Activated CD8-positive, alpha-beta T cell treated with anti-CD3 and anti-CD28 coated beads for 36 hours (primary cell): ENCODE measurements around the gene ERGIC1. TPM values are rescaled to one million over a fixed set of nuclear protein-coding genes. Genes with fewer than 3 reads are reported as not detected.

ENCODE experiments used
- ATAC-seq: fragments of 200-7000 bp; cut with Tn5 transposase; one replicate; pipeline ENCODE4 v1.10.0; 2021; ENCODE audit warnings: mild to moderate bottlenecking, moderate library complexity
- CTCF ChIA-PET: fragments of 350-600 bp; sonication (Branson Sonifier 250); formaldehyde crosslinking; loops from one replicate; lab custom pipeline; 2021; ENCODE audit warnings: antibody characterized with exemption; lab: Charles Lee
- POLR2A ChIA-PET: fragments of 350-600 bp; sonication (Branson Sonifier 250); formaldehyde crosslinking; loops from one replicate; lab custom pipeline; 2021; ENCODE audit warnings: antibody characterized with exemption; lab: Charles Lee
- DNase-seq: peaks from one replicate; pipeline ENCODE4 v3.0.0-alpha.2; 2020
- H3K27ac Mint-ChIP-seq: one replicate; pipeline ENCODE4 v1.8.0; 2021; ENCODE audit warnings: mild to moderate bottlenecking, mixed read lengths
- H3K27me3 Mint-ChIP-seq: one replicate; pipeline ENCODE4 v1.8.0; 2021; ENCODE audit warnings: mixed read lengths
- H3K36me3 Mint-ChIP-seq: one replicate; pipeline ENCODE4 v1.8.0; 2021; ENCODE audit warnings: low read depth, mixed read lengths
- H3K4me1 Mint-ChIP-seq: one replicate; pipeline ENCODE4 v1.8.0; 2021; ENCODE audit warnings: low read depth, mixed read lengths
- H3K4me3 Mint-ChIP-seq: one replicate; pipeline ENCODE4 v1.8.0; 2021; ENCODE audit warnings: mild to moderate bottlenecking, moderate library complexity, mixed read lengths
- H3K9me3 Mint-ChIP-seq: one replicate; pipeline ENCODE4 v1.8.0; 2021; ENCODE audit warnings: mixed read lengths
- intact Hi-C: fragments of 100-400 bp; cut with micrococcal nuclease; formaldehyde crosslinking; loops from one replicate; pipeline ENCODE4 v1.10.0; 2022
- total RNA-seq, 2 experiments: library from RNA; stranded (reverse); gene quantifications; one replicate each; pipeline ENCODE4 v1.2.3, GENCODE V29; 2021
- TF ChIP-seq, protein P1 (sequence below): fragments of 200-600 bp; IDR thresholded peaks from one replicate; pipeline ENCODE4 v1.8.0; 2022; ENCODE audit warnings: antibody characterized with exemption, mild to moderate bottlenecking

Gene ERGIC1
- total RNA-seq, 2 experiments from 2014 or later: 56.1 to 57.0 TPM

DNA sequence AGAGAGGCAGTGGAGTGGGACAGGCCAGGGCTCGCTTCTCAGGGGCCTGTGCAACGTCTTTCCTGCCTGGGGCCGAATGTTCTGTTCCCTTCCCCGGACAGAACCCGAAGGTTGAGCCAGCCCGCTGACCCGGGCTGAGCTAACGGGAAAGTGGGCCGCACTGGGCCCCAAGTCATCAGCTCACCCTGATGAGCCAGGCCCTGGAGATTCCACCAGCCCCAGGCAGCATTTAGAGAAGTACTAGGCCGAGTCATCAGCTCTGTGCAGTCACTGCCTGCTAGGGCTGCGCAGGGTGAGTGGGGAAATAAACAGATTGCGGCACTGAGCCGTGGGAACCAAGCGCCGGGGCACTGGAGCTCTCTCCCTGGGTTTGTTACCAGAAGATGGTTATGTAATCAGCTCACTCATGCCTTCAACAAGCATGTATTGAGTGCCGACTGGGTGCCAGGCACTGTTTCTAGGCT lies 33.9 kb upstream of the ERGIC1 start:
- POLR2A ChIA-PET: interaction anchor here (0.9 kb wide), 1 partner anchor 1407 kb away, joined by 3 read pairs; no protein-coding TSS in a partner anchor
- H3K4me1 Mint-ChIP-seq: peaks cover 7% of the 10 kb centered on the region
- intact Hi-C loops: no loop called here
- no peak for ATAC-seq
- H3K36me3 Mint-ChIP-seq: no peaks in the 10 kb centered on the region
- no peaks in the 10 kb centered on the region for H3K27me3 Mint-ChIP-seq
- H3K27ac Mint-ChIP-seq: no peak overlapping the region
- CTCF ChIA-PET: interaction anchor here (0.5 to 2.3 kb wide), 2 partner anchors 28 to 276 kb away, joined by 3 to 5 read pairs; no protein-coding TSS in a partner anchor
- no peak for DNase-seq
- H3K4me3 Mint-ChIP-seq: no peak overlapping the region
- TF ChIP-seq, protein P1, sequence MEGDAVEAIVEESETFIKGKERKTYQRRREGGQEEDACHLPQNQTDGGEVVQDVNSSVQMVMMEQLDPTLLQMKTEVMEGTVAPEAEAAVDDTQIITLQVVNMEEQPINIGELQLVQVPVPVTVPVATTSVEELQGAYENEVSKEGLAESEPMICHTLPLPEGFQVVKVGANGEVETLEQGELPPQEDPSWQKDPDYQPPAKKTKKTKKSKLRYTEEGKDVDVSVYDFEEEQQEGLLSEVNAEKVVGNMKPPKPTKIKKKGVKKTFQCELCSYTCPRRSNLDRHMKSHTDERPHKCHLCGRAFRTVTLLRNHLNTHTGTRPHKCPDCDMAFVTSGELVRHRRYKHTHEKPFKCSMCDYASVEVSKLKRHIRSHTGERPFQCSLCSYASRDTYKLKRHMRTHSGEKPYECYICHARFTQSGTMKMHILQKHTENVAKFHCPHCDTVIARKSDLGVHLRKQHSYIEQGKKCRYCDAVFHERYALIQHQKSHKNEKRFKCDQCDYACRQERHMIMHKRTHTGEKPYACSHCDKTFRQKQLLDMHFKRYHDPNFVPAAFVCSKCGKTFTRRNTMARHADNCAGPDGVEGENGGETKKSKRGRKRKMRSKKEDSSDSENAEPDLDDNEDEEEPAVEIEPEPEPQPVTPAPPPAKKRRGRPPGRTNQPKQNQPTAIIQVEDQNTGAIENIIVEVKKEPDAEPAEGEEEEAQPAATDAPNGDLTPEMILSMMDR: no peak
- H3K9me3 Mint-ChIP-seq: no peaks in the 10 kb centered on the region

DNA sequence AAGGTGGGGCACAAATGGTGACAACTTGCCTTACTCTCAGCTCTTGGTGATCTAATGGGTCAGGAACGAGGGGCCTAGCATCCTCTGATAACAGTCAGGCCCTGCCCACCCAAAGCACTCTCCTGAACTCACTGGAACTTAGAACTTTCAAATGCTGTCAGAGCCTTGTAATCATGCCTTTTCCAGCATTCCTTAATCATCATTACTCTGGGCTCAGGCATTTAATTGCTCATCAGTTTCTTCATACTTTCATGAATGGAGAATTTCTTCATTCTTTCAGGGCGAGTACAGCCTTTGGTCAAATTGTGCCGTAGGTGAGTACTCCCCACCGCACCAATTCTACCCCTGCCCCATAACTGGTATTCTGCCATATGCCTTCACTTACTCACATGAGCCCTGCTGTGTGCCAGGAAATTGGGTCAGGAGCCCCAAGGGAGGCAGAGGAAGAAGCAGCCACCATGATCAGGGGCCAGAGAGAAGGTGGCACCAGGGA lies 32.8 kb upstream of the ERGIC1 start:
- Mint-ChIP-seq H3K9me3 (no peaks in the 10 kb centered on the region), H3K27me3 (no peaks in the 10 kb centered on the region), H3K27ac (no peak overlapping the region), H3K4me3 (no peak overlapping the region), H3K36me3 (no peaks in the 10 kb centered on the region), H3K4me1 (peaks cover 7% of the 10 kb centered on the region)
- ChIA-PET POLR2A (no interaction called here), CTCF (no interaction called here)
- TF ChIP-seq, protein P1: no peak
- no peak for ATAC-seq
- no peak for DNase-seq
- intact Hi-C loops: no loop called here

DNA sequence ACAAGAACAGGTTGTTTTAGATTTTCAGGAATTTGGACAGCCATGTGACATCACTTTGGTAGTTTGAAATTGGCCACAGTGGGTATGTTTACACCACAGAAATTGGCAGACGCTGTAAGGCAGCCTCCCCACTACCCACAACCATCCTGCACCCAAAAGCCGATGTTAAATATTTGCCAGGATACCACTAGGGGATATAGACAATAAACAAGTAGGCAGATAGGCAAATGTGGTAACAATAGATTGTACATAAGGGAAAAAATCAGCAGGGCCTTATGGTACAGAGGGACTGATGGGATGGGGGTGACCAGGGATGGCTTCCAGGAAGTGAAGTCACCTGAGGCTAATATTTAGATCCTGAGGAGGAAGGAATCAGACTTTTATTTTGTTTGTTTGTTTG lies 31.9 kb upstream of the ERGIC1 start:
- Mint-ChIP-seq H3K27ac (no peak overlapping the region), H3K4me3 (no peak overlapping the region), H3K4me1 (peaks cover 11% of the 10 kb centered on the region), H3K36me3 (no peaks in the 10 kb centered on the region), H3K9me3 (no peaks in the 10 kb centered on the region), H3K27me3 (no peaks in the 10 kb centered on the region)
- intact Hi-C loops: no loop called here
- ChIA-PET CTCF (no interaction called here), POLR2A (no interaction called here)
- DNase-seq: no peak
- no peak for ATAC-seq
- TF ChIP-seq, protein P1: no peak

DNA sequence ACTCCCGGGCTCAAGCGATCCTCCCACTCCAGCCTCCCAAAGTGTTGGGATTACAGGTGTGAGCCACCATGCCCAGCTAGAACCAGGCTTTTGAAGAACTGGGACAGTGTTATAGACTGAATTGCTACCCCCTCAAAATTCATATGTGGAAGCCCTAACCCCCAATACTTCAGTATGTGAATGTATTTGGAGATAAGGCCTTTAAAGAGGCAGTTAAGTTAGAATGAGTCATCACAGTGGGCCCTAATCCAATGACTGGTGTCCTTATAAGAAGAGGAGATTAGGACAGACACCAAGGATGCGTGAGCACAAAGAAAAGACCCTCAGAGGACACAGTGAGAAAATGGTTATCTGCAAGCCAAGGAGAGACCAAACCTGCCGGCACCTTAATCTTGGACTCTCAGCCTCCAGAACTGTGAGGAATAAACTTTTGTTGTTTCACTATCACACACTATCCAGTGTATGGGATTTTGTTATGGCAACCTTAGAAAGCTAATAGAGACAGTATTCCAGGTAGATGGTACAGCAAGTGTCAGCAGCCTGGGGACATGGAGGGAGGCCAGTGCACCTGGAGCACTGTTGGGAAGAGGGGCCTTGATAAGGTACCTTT lies 31.4 kb upstream of the ERGIC1 start:
- TF ChIP-seq, protein P1: no peak
- no peak overlapping the region for H3K27ac Mint-ChIP-seq
- CTCF ChIA-PET: no interaction called here
- intact Hi-C loops: no loop called here
- peaks cover 16% of the 10 kb centered on the region for H3K4me1 Mint-ChIP-seq
- no peaks in the 10 kb centered on the region for H3K27me3 Mint-ChIP-seq
- POLR2A ChIA-PET: interaction anchor here (1.1 to 1.7 kb wide), 2 partner anchors 32 to 37 kb away, joined by 3 to 5 read pairs; partner anchors contain the start of gene DUSP1
- H3K4me3 Mint-ChIP-seq: no peak overlapping the region
- DNase-seq (no peak), ATAC-seq (no peak)
- no peaks in the 10 kb centered on the region for H3K9me3 Mint-ChIP-seq
- H3K36me3 Mint-ChIP-seq: no peaks in the 10 kb centered on the region

DNA sequence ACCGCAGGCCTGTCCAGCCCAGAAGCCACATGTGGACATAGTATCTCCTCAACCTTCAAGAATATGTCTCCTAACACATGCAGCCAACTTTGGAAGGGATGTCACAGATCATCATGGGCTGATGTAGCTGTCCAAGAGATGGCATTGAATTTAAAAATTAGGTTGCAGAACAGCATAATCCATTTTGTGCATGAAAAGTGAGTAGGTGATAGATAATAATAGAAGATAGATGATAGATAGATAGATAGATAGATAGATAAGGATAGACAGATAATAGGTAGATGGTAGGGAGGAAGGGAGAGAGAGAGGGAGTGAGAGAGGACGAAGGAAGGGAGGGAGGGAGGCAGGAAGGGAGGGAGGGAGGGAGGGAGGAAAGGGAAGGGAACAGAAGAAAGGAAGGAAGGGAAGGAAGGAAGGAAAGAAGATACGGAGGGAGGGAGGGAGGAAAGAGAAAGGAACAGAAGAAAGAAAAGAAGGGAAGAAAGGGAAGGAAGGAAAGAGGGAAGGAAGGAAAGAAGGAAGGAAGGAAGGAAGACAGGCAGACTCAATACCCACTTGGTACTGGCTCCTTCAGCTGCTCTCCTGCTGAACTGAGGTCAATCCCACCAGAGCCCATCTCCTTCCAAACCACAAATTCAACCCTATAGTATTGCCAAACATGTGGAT lies 28.9 kb upstream of the ERGIC1 start:
- DNase-seq (no peak), ATAC-seq (no peak)
- H3K27ac Mint-ChIP-seq: no peak overlapping the region
- POLR2A ChIA-PET: no interaction called here
- H3K36me3 Mint-ChIP-seq: no peaks in the 10 kb centered on the region
- H3K9me3 Mint-ChIP-seq: peaks cover 2% of the 10 kb centered on the region
- CTCF ChIA-PET: no interaction called here
- H3K4me1 Mint-ChIP-seq: peaks cover 16% of the 10 kb centered on the region
- intact Hi-C loops: loop anchor here (5.0 kb wide), 1 partner anchor 33 kb away; the partner anchor contains the start of gene DUSP1
- H3K27me3 Mint-ChIP-seq: no peaks in the 10 kb centered on the region
- TF ChIP-seq, protein P1: no peak
- H3K4me3 Mint-ChIP-seq: no peak overlapping the region
